ENCODE data around the gene HHIPL1.

GRCh38 chr14:99724939-99725773 lies 80.2 kb downstream of the HHIPL1 start:
- TF ChIP-seq POLR2A (IDR thresholded peaks at IDR 0.05; ENCODE audit: low read depth, low read length) (no peak), POLR2AphosphoS5 (IDR thresholded peaks at IDR 0.05; ENCODE audit: low read depth, low read length) (no peak), TAF1 (IDR thresholded peaks at IDR 0.05; ENCODE audit: low read depth, low read length) (no peak), SPI1 (IDR thresholded peaks at IDR 0.05; ENCODE audit: low read depth, low read length) (no peak)

Data from GM12891 (cell line).